BLaER1 treated with 17β-estradiol and CSF1 and Interleukin-3, amounts not matched to agents 10 nM and 100 nM (cell line): ENCODE results near the gene RPS25.

Source experiments
- H3K27ac ChIP-seq, 11 experiments: shearing (Covaris generic); formaldehyde crosslinking; 2 replicates each; pipeline ENCODE4 v1.8.1; 2022
- H3K27me3 ChIP-seq, 11 experiments: shearing (Covaris generic); formaldehyde crosslinking; 2 replicates each; pipeline ENCODE4 v1.8.1; 2022
- H3K36me3 ChIP-seq, 11 experiments: shearing (Covaris generic); formaldehyde crosslinking; 2 replicates each; pipeline ENCODE4 v1.8.1; 2022
- H3K4me1 ChIP-seq, 10 experiments: shearing (Covaris generic); formaldehyde crosslinking; 2 replicates each; pipeline ENCODE4 v1.8.1; 2022
- H3K4me2 ChIP-seq, 11 experiments: shearing (Covaris generic); formaldehyde crosslinking; 2 replicates each; pipeline ENCODE4 v1.8.1; 2022
- H3K4me3 ChIP-seq, 10 experiments: shearing (Covaris generic); formaldehyde crosslinking; 2 replicates each; pipeline ENCODE4 v1.8.1; 2022
- H3K9ac ChIP-seq, 11 experiments: shearing (Covaris generic); formaldehyde crosslinking; 2 replicates each; pipeline ENCODE4 v1.8.1; 2022
- H3K9me3 ChIP-seq, 11 experiments: shearing (Covaris generic); formaldehyde crosslinking; replicated peaks in 1 of 11; 2 replicates each; pipeline ENCODE4 v1.8.1; 2022
- H4K20me1 ChIP-seq, 11 experiments: shearing (Covaris generic); formaldehyde crosslinking; 2 replicates each; pipeline ENCODE4 v1.8.1; 2022
- Cebpa-rat ChIP-seq, 11 experiments: shearing (Covaris generic); IDR thresholded peaks; 2 replicates each; pipeline ENCODE4 v1.8.1; 2022

RPS25 gene

GRCh38 chr11:119056421-119056999 lies 38.4 kb upstream of the RPS25 start:
- Histone ChIP-seq H4K20me1 (peaks cover 14 to 53% (median 44%) of the 10 kb centered on the region in 11 experiments; a peak in 19 of 22 replicates), H3K36me3 (peaks cover 38 to 51% (median 42%) of the 10 kb centered on the region in 11 experiments), H3K27ac (peak overlapping the region; percentile 87 to 98 (median 95)), H3K27me3 (no peaks in the 10 kb centered on the region), H3K9me3 (peaks cover 0 to 2% (median 0%) of the 10 kb centered on the region in 11 experiments; a peak in 2 of 22 replicates), H3K4me3 (peak overlapping the region; percentile 84 to 100 (median 94)), H3K9ac (peak overlapping the region; percentile 91 to 99 (median 97)), H3K4me1 (peaks cover 20 to 34% (median 24%) of the 10 kb centered on the region in 10 experiments), H3K4me2 (peak overlapping the region; percentile 83 to 97 (median 91))
- TF ChIP-seq Cebpa-rat (IDR thresholded peaks at IDR 0.05): no peak

GRCh38 chr11:119055901-119056300 lies 37.8 kb upstream of the RPS25 start:
- peaks cover 44 to 57% (median 48%) of the 10 kb centered on the region in 11 experiments for H3K36me3 ChIP-seq
- peaks cover 20 to 34% (median 24%) of the 10 kb centered on the region in 10 experiments for H3K4me1 ChIP-seq
- H3K27ac ChIP-seq: peak overlapping the region; percentile 87 to 98 (median 95)
- peak overlapping the region; percentile 83 to 97 (median 91) for H3K4me2 ChIP-seq
- peak overlapping the region; percentile 84 to 100 (median 94) for H3K4me3 ChIP-seq
- peaks cover 0 to 2% (median 0%) of the 10 kb centered on the region in 11 experiments; a peak in 2 of 22 replicates for H3K9me3 ChIP-seq
- peaks cover 14 to 59% (median 50%) of the 10 kb centered on the region in 11 experiments; a peak in 19 of 22 replicates for H4K20me1 ChIP-seq
- peak overlapping the region; percentile 91 to 99 (median 97) for H3K9ac ChIP-seq
- no peaks in the 10 kb centered on the region for H3K27me3 ChIP-seq
- TF ChIP-seq Cebpa-rat (IDR thresholded peaks at IDR 0.05): no peak

GRCh38 chr11:119054418-119054817 lies 36.3 kb upstream of the RPS25 start:
- Histone ChIP-seq H4K20me1 (peaks cover 14 to 70% (median 56%) of the 10 kb centered on the region in 11 experiments; a peak in 19 of 22 replicates), H3K27me3 (no peaks in the 10 kb centered on the region), H3K4me1 (peaks cover 20 to 34% (median 24%) of the 10 kb centered on the region in 10 experiments), H3K4me3 (no peak overlapping the region), H3K9ac (peak overlapping the region in 9 of 11 experiments; percentile 15 to 99 (median 97); a peak in 7 of 22 replicates), H3K27ac (no peak overlapping the region), H3K9me3 (no peaks in the 10 kb centered on the region; a peak in 1 of 22 replicates), H3K4me2 (peak overlapping the region in 2 of 11 experiments; percentile 88 to 93; a peak in 2 of 22 replicates), H3K36me3 (peaks cover 59 to 63% (median 63%) of the 10 kb centered on the region in 11 experiments)
- no peak for TF ChIP-seq Cebpa-rat (IDR thresholded peaks at IDR 0.05)

GRCh38 chr11:119052163-119052814 lies 34.1 kb upstream of the RPS25 start:
- peaks cover 14 to 91% (median 71%) of the 10 kb centered on the region in 11 experiments; a peak in 19 of 22 replicates for H4K20me1 ChIP-seq
- H3K27me3 ChIP-seq: no peaks in the 10 kb centered on the region
- no peak overlapping the region for H3K4me3 ChIP-seq
- H3K9me3 ChIP-seq: no peaks in the 10 kb centered on the region
- peaks cover 81 to 85% (median 84%) of the 10 kb centered on the region in 11 experiments for H3K36me3 ChIP-seq
- no peak overlapping the region for H3K27ac ChIP-seq
- H3K4me2 ChIP-seq: no peak overlapping the region
- no peak overlapping the region for H3K9ac ChIP-seq
- H3K4me1 ChIP-seq: peaks cover 12 to 25% (median 17%) of the 10 kb centered on the region in 10 experiments
- no peak for TF ChIP-seq Cebpa-rat (IDR thresholded peaks at IDR 0.05)

- peaks cover 12 to 25% (median 17%) of the 10 kb centered on the region in 10 experiments for H3K4me1 ChIP-seq
- peaks cover 88 to 91% (median 91%) of the 10 kb centered on the region in 11 experiments for H3K36me3 ChIP-seq
- H3K4me3 ChIP-seq: no peak overlapping the region
- no peak overlapping the region for H3K27ac ChIP-seq
- no peaks in the 10 kb centered on the region for H3K27me3 ChIP-seq
- H3K9ac ChIP-seq: no peak overlapping the region
- peaks cover 14 to 98% (median 71%) of the 10 kb centered on the region in 11 experiments; a peak in 19 of 22 replicates for H4K20me1 ChIP-seq
- TF ChIP-seq Cebpa-rat (IDR thresholded peaks at IDR 0.05): no peak
- H3K9me3 ChIP-seq: no peaks in the 10 kb centered on the region
- H3K4me2 ChIP-seq: no peak overlapping the region
Observed at GRCh38 chr11:119051440-119052162, 33.5 kb upstream of the RPS25 start.

GRCh38 chr11:119049081-119049480 lies 30.9 kb upstream of the RPS25 start:
- H3K4me1 ChIP-seq: peaks cover 0 to 3% (median 0%) of the 10 kb centered on the region in 10 experiments; a peak in 2 of 20 replicates
- no peaks in the 10 kb centered on the region for H3K9me3 ChIP-seq
- no peak overlapping the region for H3K4me2 ChIP-seq
- peaks cover 5 to 97% (median 56%) of the 10 kb centered on the region in 11 experiments; a peak in 17 of 22 replicates for H4K20me1 ChIP-seq
- H3K27ac ChIP-seq: no peak overlapping the region
- peak overlapping the region in 2 of 11 experiments; percentile 14 to 32; a peak in 1 of 22 replicates for H3K9ac ChIP-seq
- no peak overlapping the region for H3K4me3 ChIP-seq
- no peak for TF ChIP-seq Cebpa-rat (IDR thresholded peaks at IDR 0.05)
- H3K27me3 ChIP-seq: no peaks in the 10 kb centered on the region
- peaks cover 97 to 99% (median 99%) of the 10 kb centered on the region in 11 experiments for H3K36me3 ChIP-seq

- Histone ChIP-seq H4K20me1 (peaks cover under 1 to 93% (median 52%) of the 10 kb centered on the region in 11 experiments; a peak in 16 of 22 replicates), H3K36me3 (peaks cover 92 to 95% (median 95%) of the 10 kb centered on the region in 11 experiments), H3K27me3 (no peaks in the 10 kb centered on the region), H3K4me3 (no peak overlapping the region), H3K27ac (no peak overlapping the region), H3K4me1 (no peaks in the 10 kb centered on the region), H3K4me2 (no peak overlapping the region), H3K9me3 (no peaks in the 10 kb centered on the region), H3K9ac (peak overlapping the region in 2 of 11 experiments; percentile 14 to 32; a peak in 1 of 22 replicates)
- TF ChIP-seq Cebpa-rat (IDR thresholded peaks at IDR 0.05): no peak
Observed at GRCh38 chr11:119048644-119049043, 30.5 kb upstream of the RPS25 start.

GRCh38 chr11:119047205-119047604 lies 29.1 kb upstream of the RPS25 start:
- H3K9me3 ChIP-seq: no peaks in the 10 kb centered on the region
- no peak overlapping the region for H3K4me2 ChIP-seq
- H3K27me3 ChIP-seq: no peaks in the 10 kb centered on the region
- H3K36me3 ChIP-seq: peaks cover 78 to 81% (median 80%) of the 10 kb centered on the region in 11 experiments
- no peak overlapping the region for H3K4me3 ChIP-seq
- no peaks in the 10 kb centered on the region for H3K4me1 ChIP-seq
- H4K20me1 ChIP-seq: peaks cover 0 to 79% (median 39%) of the 10 kb centered on the region in 11 experiments; a peak in 15 of 22 replicates
- TF ChIP-seq Cebpa-rat (IDR thresholded peaks at IDR 0.05): no peak
- no peak overlapping the region for H3K27ac ChIP-seq
- no peak overlapping the region for H3K9ac ChIP-seq
